ENCODE measurements around the gene TMEM214. TPM values are rescaled to one million over a fixed set of nuclear protein-coding genes. Genes with fewer than 3 reads are reported as not detected.

The TMEM214 gene
- total RNA-seq, 4 donors from 2014 or later: 26.7 to 47.7 (median 35.3) TPM

DNA sequence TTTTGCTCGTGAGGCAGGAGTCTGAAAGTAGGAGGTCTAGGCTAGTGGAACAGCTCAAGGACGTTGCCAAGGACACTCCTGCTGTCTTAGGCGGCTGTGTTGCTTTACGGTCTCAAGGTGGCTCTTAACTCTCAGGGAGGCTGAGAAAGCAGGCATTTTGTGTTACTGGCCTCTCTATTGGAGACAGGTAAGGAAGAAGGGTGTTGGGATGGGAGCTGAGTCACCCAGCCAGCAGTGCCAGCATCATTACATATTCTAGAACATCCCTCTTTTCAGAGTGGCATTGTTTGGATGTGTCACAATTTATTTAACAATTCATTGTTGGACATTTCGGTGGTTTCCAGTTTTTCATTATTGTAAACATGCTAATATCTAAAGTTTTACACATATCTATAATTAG, 30.8 kb upstream of the TMEM214 start:
- no peak overlapping the region for H3K4me3 ChIP-seq
- no peak for DNase-seq (ENCODE audit: extremely low spot score)
- no peaks in the 10 kb centered on the region for H3K9me3 ChIP-seq
- 73% methylated on average over 5 of the region's 5 CpGs for WGBS
- TF ChIP-seq POLR2AphosphoS5 (IDR thresholded peaks at IDR 0.05) (no peak), EP300 (IDR thresholded peaks at IDR 0.05) (no peak), POLR2A (IDR thresholded peaks at IDR 0.05; ENCODE audit: low read depth) (no peak)
- TF ChIP-seq, protein P1, sequence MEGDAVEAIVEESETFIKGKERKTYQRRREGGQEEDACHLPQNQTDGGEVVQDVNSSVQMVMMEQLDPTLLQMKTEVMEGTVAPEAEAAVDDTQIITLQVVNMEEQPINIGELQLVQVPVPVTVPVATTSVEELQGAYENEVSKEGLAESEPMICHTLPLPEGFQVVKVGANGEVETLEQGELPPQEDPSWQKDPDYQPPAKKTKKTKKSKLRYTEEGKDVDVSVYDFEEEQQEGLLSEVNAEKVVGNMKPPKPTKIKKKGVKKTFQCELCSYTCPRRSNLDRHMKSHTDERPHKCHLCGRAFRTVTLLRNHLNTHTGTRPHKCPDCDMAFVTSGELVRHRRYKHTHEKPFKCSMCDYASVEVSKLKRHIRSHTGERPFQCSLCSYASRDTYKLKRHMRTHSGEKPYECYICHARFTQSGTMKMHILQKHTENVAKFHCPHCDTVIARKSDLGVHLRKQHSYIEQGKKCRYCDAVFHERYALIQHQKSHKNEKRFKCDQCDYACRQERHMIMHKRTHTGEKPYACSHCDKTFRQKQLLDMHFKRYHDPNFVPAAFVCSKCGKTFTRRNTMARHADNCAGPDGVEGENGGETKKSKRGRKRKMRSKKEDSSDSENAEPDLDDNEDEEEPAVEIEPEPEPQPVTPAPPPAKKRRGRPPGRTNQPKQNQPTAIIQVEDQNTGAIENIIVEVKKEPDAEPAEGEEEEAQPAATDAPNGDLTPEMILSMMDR (IDR thresholded peaks at IDR 0.05): no peak
- intact Hi-C loops (cut with DNase I): no loop called here
- peaks cover 0 to 3% (median 0%) of the 10 kb centered on the region in 4 donors for H3K4me1 ChIP-seq
- no peaks in the 10 kb centered on the region for H3K36me3 ChIP-seq
- no peaks in the 10 kb centered on the region for H3K27me3 ChIP-seq
- no peak overlapping the region for H3K27ac ChIP-seq (replicated peaks in 1 of 4)

- Histone ChIP-seq H3K27ac (replicated peaks in 1 of 4) (no peak overlapping the region), H3K4me3 (no peak overlapping the region), H3K4me1 (peaks cover 0 to 12% (median 0%) of the 10 kb centered on the region in 4 donors), H3K36me3 (no peaks in the 10 kb centered on the region), H3K9me3 (no peaks in the 10 kb centered on the region), H3K27me3 (no peaks in the 10 kb centered on the region)
- 85% methylated on average over 4 of the region's 4 CpGs for whole genome bisulfite sequencing
- DNase-seq (ENCODE audit: extremely low spot score): no peak
- TF ChIP-seq EP300 (IDR thresholded peaks at IDR 0.05) (no peak), POLR2AphosphoS5 (IDR thresholded peaks at IDR 0.05) (no peak), POLR2A (IDR thresholded peaks at IDR 0.05; ENCODE audit: low read depth) (no peak)
- TF ChIP-seq, protein P1 (IDR thresholded peaks at IDR 0.05): no peak
- intact Hi-C loops (cut with DNase I): no loop called here
Observed at GRCh38 chr2:27003007-27003406, 29.8 kb upstream of the TMEM214 start.

DNA sequence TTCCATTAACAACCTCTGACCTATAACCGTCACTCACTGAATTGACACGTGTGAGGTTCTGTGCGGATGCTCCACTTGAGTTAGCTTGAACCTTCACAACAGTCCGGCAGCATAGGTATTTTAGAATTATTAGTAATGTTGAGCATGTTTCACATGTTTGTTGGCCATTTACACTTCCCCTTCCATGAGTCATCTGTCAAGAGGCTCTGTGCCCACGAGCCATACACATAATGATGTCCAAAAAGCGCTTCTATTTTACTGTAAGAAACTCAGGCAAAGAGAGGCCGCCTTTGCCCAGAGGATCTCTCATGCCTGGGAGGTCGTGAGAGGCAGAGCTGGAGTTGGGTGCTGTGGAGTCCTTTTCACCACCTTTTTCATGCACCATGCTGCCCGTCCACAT, 28.9 kb upstream of the TMEM214 start:
- 78% methylated on average over 9 of the region's 9 CpGs for WGBS
- intact Hi-C loops (cut with DNase I): no loop called here

DNA sequence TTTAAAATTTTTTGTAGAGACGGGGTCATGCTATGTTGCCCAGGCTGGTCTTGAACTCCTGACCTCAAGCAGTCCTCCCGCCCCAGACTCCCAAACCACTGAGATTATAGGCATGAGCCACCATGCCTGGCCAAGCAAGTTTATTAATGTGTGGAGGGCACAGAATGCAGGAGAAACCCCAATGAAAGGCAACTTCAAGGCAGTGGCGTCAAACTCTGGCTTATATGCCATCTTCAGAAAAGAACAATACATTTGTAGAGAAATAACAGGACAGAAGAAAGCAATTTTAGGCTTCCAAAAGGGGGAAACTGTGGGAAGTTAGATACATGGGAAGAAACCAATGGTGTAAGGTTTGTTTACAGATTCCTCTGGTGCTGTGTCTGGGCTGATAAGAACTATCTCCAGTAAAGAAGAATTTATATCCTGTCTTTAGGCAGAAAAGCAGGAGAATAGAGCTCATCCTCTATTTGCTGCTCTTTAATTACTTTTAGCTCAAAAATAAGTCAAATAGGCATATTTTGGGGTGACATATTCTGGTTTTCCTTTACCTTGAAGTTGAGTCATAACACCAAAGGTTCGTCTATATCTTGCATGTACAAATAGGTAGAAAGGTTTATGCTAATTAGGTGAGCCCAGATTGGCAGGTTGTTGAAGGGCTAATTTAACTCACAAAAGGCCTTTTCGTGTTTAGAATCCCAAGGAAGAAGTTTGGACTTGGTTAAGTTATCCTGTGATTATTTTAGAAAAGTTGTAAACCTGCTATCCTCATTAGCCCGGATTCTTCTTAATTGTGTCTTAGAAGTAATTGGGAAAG, 26.0 kb upstream of the TMEM214 start:
- Histone ChIP-seq H3K36me3 (no peaks in the 10 kb centered on the region), H3K27ac (replicated peaks in 1 of 4) (no peak overlapping the region), H3K9me3 (no peaks in the 10 kb centered on the region), H3K4me3 (no peak overlapping the region), H3K27me3 (no peaks in the 10 kb centered on the region), H3K4me1 (peaks cover 5 to 15% (median 11%) of the 10 kb centered on the region in 4 donors)
- intact Hi-C loops (cut with DNase I): no loop called here
- no peak for TF ChIP-seq POLR2AphosphoS5 (IDR thresholded peaks at IDR 0.05)
- no peak for TF ChIP-seq POLR2A (IDR thresholded peaks at IDR 0.05; ENCODE audit: low read depth)
- TF ChIP-seq, protein P1 (IDR thresholded peaks at IDR 0.05): no peak
- no peak for TF ChIP-seq EP300 (IDR thresholded peaks at IDR 0.05)
- WGBS: 81% methylated on average over 6 of the region's 6 CpGs
- DNase-seq (ENCODE audit: extremely low spot score): no peak

More for the DNA sequence above, 28.9 kb upstream of the TMEM214 start:
- no peak for DNase-seq (ENCODE audit: extremely low spot score)
- no peak overlapping the region for H3K27ac ChIP-seq (replicated peaks in 1 of 4)
- H3K4me3 ChIP-seq: no peak overlapping the region
- TF ChIP-seq POLR2A (IDR thresholded peaks at IDR 0.05; ENCODE audit: low read depth): no peak
- no peaks in the 10 kb centered on the region for H3K36me3 ChIP-seq
- no peaks in the 10 kb centered on the region for H3K9me3 ChIP-seq
- H3K4me1 ChIP-seq: peaks cover 0 to 12% (median 0%) of the 10 kb centered on the region in 4 donors
- H3K27me3 ChIP-seq: no peaks in the 10 kb centered on the region

GRCh38 chr2:27007416-27008374, 25.1 kb upstream of the TMEM214 start:
- no peaks in the 10 kb centered on the region for H3K27me3 ChIP-seq
- no peaks in the 10 kb centered on the region for H3K9me3 ChIP-seq
- DNase-seq (ENCODE audit: extremely low spot score): no peak
- 92% methylated on average over 8 of the region's 8 CpGs for WGBS
- intact Hi-C loops (cut with DNase I): no loop called here
- peaks cover 5 to 15% (median 11%) of the 10 kb centered on the region in 4 donors for H3K4me1 ChIP-seq
- H3K4me3 ChIP-seq: no peak overlapping the region
- no peaks in the 10 kb centered on the region for H3K36me3 ChIP-seq
- H3K27ac ChIP-seq (replicated peaks in 1 of 4): no peak overlapping the region
- TF ChIP-seq POLR2A (IDR thresholded peaks at IDR 0.05; ENCODE audit: low read depth) (no peak), POLR2AphosphoS5 (IDR thresholded peaks at IDR 0.05) (no peak), EP300 (IDR thresholded peaks at IDR 0.05) (no peak)
- TF ChIP-seq, protein P1 (IDR thresholded peaks at IDR 0.05): no peak

Measured in esophagus muscularis mucosa (tissue), 4 donors.